Natural killer cell treated with Interleukin-12 subunit alpha and Interleukin-12 subunit beta and Interleukin-15 and Interleukin-18, amount 100 ng/mL, for 72 hours (primary cell): ENCODE results near the gene PGS1. TPM values are rescaled to one million over a fixed set of nuclear protein-coding genes. Genes with fewer than 3 reads are reported as not detected.
"Not testable (repeated sequence)": the region's sequence is repeated elsewhere in the genome, so short reads cannot be mapped to it uniquely, and the experiment has no call there.

Experiments
- ATAC-seq, 2 donors: fragments of 150-1000 bp; cut with Tn5 transposase in 1 of 2; sonication (Bioruptor Pico), chemical (Tn5 transposase) in 1 of 2; 2 replicates each; pipeline ENCODE4 v1.10.0; 2021
- DNase-seq: peaks from one replicate; pipeline ENCODE4 v3.0.0; 2022; ENCODE audit warnings: low spot score
- H3K27ac Mint-ChIP-seq, 2 donors: 1 replicate in 1 of 2; 2 replicates in 1 of 2; pipeline ENCODE4 v1.8.0; 2022; ENCODE audit warnings: mixed read lengths in 2 of 2, mild to moderate bottlenecking in 1 of 2, moderate library complexity in 1 of 2
- H3K27me3 Mint-ChIP-seq, 2 donors: 1 replicate in 1 of 2; 2 replicates in 1 of 2; pipeline ENCODE4 v1.8.0; 2022; ENCODE audit warnings: mixed read lengths in 2 of 2
- H3K36me3 Mint-ChIP-seq: one replicate; pipeline ENCODE4 v1.8.0; 2022; ENCODE audit warnings: mixed read lengths
- H3K4me1 Mint-ChIP-seq, 2 donors: 1 replicate in 1 of 2; 2 replicates in 1 of 2; pipeline ENCODE4 v1.8.0; 2022; ENCODE audit warnings: low read depth in 2 of 2, mixed read lengths in 2 of 2, mild to moderate bottlenecking in 1 of 2
- H3K4me3 Mint-ChIP-seq: one replicate; pipeline ENCODE4 v1.8.0; 2022; ENCODE audit warnings: mixed read lengths
- H3K9me3 Mint-ChIP-seq: 2 replicates; pipeline ENCODE4 v1.8.0; 2022; ENCODE audit warnings: mixed read lengths
- total RNA-seq, 2 donors: library from RNA; stranded (reverse); gene quantifications; one replicate each; pipeline ENCODE4 v1.2.3, GENCODE V29; 2022

Gene PGS1
- 100 to 1,000 TPM in 1 of 2 donors, 10 to 100 TPM in 1; 83.0 to 139 TPM for total RNA-seq

- H3K27ac Mint-ChIP-seq: peak within 1 kb of the TSS; percentile 96
- no peaks in the 10 kb centered on the region for H3K9me3 Mint-ChIP-seq
- H3K27me3 Mint-ChIP-seq: peaks cover 0 to 3% of the 10 kb centered on the region in 2 donors
- peak; percentile 72 to 84 for ATAC-seq
- peaks cover 19% of the 10 kb centered on the region for H3K36me3 Mint-ChIP-seq
- H3K4me1 Mint-ChIP-seq: peaks cover 53 to 58% of the 10 kb centered on the region in 2 donors
- peak within 1 kb of the TSS; percentile 87 for H3K4me3 Mint-ChIP-seq
- peak; percentile 91 for DNase-seq
Measured at GRCh38 chr17:78378225-78379130, at the start of gene PGS1. Gene PGS1, plus strand, starts transcription at chr17:78378649. Its CDS starts 17 bp downstream, at chr17:78378666.

DNA sequence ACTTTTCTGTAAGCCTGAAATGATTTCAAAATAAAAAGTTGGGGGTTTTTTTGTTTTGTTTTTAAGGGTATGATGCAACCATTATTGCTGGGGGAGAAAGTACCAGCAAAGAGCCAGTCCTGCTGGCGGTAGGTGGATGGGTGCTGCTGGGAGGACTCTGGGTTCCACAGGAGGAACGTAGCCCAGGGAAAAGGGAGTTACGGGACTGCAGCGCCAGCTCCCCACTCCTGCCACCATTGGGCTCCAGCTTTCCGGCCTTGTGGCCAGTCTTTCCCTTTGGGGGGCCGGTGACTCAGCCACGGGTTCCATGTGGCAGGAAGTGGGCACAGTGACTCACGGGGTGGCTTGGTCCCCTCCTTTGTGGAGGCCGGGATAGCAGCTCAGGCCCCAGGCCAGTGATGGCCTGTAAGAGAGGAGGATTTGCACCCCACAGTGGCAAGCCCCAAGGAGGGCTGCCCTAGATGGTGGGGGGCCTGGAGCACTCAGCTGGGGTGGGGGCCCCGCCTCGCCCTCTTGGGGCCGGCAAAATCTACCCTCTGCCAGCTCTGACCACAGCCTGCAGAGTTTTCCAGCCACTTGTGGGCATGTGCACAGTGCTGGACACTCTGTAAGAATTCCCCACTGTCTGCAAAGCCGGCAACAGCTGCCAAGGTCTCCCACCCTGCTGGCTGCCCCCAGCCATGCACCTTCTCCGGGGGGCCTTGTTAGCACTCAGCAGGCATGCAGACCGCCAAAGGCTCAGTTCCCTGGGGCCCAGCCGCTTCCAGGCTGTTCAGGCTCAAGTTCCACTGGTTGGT, 49.0 kb upstream of the PGS1 start:
- DNase-seq (peak; percentile 88), ATAC-seq (peak; percentile 93)
- no peaks in the 10 kb centered on the region for H3K36me3 Mint-ChIP-seq
- peak overlapping the region; percentile 66 to 94 for H3K27ac Mint-ChIP-seq
- H3K4me3 Mint-ChIP-seq: peak overlapping the region; percentile 66
- H3K9me3 Mint-ChIP-seq: no peaks in the 10 kb centered on the region
- peaks cover 28 to 31% of the 10 kb centered on the region in 2 donors for H3K4me1 Mint-ChIP-seq
- peaks cover 0 to 3% of the 10 kb centered on the region in 2 donors for H3K27me3 Mint-ChIP-seq

- Mint-ChIP-seq H3K9me3 (no peaks in the 10 kb centered on the region), H3K27ac (peak overlapping the region in 1 of 2 donors; percentile 70), H3K4me3 (no peak overlapping the region), H3K4me1 (peaks cover 25 to 30% of the 10 kb centered on the region in 2 donors), H3K36me3 (no peaks in the 10 kb centered on the region), H3K27me3 (peaks cover 0 to 2% of the 10 kb centered on the region in 2 donors)
- ATAC-seq: no peak
- no peak for DNase-seq
Measured at GRCh38 chr17:78330570-78331224, 47.8 kb upstream of the PGS1 start.

- H3K4me3 Mint-ChIP-seq, H3K9me3 Mint-ChIP-seq, DNase-seq, H3K27me3 Mint-ChIP-seq, ATAC-seq, H3K36me3 Mint-ChIP-seq: not testable (repeated sequence)
- Mint-ChIP-seq H3K27ac (peak overlapping the region in 1 of 2 donors; percentile 70), H3K4me1 (peaks cover 25 to 30% of the 10 kb centered on the region in 2 donors)
Measured at GRCh38 chr17:78331355-78331754, 47.1 kb upstream of the PGS1 start.

- Mint-ChIP-seq H3K9me3 (no peaks in the 10 kb centered on the region), H3K4me1 (peaks cover 25 to 37% of the 10 kb centered on the region in 2 donors), H3K4me3 (peak overlapping the region; percentile 52), H3K27ac (peak overlapping the region; percentile 55 to 78), H3K36me3 (no peaks in the 10 kb centered on the region), H3K27me3 (peaks cover 0 to 2% of the 10 kb centered on the region in 2 donors)
- ATAC-seq: no peak
- no peak for DNase-seq
Measured at GRCh38 chr17:78332991-78333390, 45.5 kb upstream of the PGS1 start.

- peak; percentile 31 for DNase-seq
- Mint-ChIP-seq H3K9me3 (no peaks in the 10 kb centered on the region), H3K4me1 (peaks cover 15 to 37% of the 10 kb centered on the region in 2 donors), H3K36me3 (no peaks in the 10 kb centered on the region), H3K4me3 (no peak overlapping the region), H3K27ac (peak overlapping the region in 1 of 2 donors; percentile 74), H3K27me3 (peaks cover 0 to 2% of the 10 kb centered on the region in 2 donors)
- no peak for ATAC-seq
Measured at GRCh38 chr17:78335209-78335608, 43.2 kb upstream of the PGS1 start.

DNA sequence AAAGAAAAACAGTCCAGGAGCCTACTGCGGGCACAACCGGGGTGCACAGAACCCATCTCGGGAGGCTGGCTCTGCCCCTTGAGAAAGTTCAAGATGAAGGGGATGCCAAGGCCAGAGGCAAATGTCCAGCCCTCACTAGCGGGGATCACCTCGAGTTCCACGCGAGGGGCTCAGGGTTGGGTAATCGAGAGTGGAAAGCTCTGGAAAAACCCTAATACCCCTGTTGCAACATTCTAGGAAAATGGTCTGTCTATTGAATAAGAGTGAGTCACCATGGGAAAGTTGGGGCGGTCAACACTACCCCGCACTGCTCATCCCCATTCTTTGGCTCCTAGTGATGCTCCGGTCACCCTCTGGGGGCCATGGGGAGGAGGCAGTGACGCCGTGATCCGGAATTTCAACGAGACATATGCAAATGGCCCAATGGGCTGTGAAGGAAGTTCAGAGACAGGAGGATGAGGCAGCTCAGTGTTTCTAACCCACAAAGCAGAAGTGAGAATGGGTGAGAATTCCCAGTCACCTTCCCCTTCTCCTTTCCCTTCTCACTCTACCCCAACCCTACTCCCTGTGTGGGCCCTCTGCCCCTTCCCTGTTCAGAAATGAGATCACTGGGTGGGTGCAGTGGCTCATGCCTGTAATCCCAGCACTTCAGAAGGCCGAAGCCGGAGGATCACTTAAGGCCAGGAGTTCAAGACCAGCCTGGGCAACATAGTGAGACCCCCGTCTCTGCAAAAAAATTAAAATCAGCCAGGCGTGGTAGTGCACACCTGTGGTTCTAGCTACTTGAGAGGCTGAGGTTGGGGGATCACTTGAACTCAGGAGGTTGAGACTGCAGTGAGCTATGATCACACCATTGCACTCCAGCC, 41.0 kb upstream of the PGS1 start:
- Mint-ChIP-seq H3K27ac (peak overlapping the region in 1 of 2 donors; percentile 81), H3K4me3 (peak overlapping the region; percentile 25), H3K9me3 (no peaks in the 10 kb centered on the region), H3K36me3 (no peaks in the 10 kb centered on the region), H3K4me1 (peaks cover 19 to 34% of the 10 kb centered on the region in 2 donors), H3K27me3 (peaks cover 0 to 2% of the 10 kb centered on the region in 2 donors)
- ATAC-seq: peak in 1 of 2 donors; percentile 62
- DNase-seq: peak; percentile 62

GRCh38 chr17:78338486-78339259, 39.8 kb upstream of the PGS1 start:
- H3K36me3 Mint-ChIP-seq: no peaks in the 10 kb centered on the region
- H3K4me3 Mint-ChIP-seq: no peak overlapping the region
- H3K9me3 Mint-ChIP-seq: no peaks in the 10 kb centered on the region
- ATAC-seq (no peak), DNase-seq (peak; percentile 10)
- peaks cover 16 to 38% of the 10 kb centered on the region in 2 donors for H3K4me1 Mint-ChIP-seq
- H3K27me3 Mint-ChIP-seq: peaks cover 0 to 2% of the 10 kb centered on the region in 2 donors
- peak overlapping the region in 1 of 2 donors; percentile 69 for H3K27ac Mint-ChIP-seq

DNA sequence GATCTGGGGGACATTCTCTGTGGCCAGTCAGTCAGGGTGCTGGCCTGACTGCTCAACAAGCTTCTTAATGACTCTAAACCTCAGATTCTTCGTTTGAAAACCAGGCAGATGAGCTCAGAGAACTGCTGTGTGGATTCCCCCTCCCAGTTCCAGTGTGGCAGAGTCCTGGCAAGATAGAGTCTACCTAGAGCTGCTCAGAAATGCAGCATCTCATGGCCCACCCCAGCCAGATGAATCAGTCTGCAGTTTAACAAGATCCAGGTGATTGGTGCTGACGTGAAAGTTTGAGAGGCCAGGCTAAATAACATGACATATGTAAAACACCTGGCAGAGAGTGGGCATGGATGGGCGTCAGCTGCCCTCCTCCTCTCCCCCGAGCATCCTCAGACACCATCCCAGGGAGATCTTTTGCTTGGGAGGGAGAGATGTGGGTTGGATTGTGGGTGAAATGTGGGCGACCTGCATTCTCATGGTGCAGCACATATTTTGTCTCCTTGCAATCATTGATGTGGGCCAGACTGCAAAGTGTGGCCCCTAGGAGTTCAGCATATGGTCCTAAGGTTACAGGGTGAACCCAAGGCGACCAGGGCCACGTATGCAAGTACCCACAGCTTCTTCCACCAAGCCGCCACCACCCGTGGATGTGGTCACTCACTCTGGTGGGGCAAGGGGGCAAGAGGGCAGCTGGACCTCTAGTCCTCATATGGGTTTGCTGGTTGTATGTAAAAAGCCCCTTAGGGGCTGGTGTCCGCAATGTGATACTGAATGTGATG, 38.1 kb upstream of the PGS1 start:
- no peak for ATAC-seq
- Mint-ChIP-seq H3K4me1 (peaks cover 26 to 44% of the 10 kb centered on the region in 2 donors), H3K4me3 (peak overlapping the region; percentile 66), H3K36me3 (no peaks in the 10 kb centered on the region), H3K27ac (peak overlapping the region in 1 of 2 donors; percentile 64), H3K9me3 (no peaks in the 10 kb centered on the region), H3K27me3 (no peaks in the 10 kb centered on the region)
- peak; percentile 1 for DNase-seq

DNA sequence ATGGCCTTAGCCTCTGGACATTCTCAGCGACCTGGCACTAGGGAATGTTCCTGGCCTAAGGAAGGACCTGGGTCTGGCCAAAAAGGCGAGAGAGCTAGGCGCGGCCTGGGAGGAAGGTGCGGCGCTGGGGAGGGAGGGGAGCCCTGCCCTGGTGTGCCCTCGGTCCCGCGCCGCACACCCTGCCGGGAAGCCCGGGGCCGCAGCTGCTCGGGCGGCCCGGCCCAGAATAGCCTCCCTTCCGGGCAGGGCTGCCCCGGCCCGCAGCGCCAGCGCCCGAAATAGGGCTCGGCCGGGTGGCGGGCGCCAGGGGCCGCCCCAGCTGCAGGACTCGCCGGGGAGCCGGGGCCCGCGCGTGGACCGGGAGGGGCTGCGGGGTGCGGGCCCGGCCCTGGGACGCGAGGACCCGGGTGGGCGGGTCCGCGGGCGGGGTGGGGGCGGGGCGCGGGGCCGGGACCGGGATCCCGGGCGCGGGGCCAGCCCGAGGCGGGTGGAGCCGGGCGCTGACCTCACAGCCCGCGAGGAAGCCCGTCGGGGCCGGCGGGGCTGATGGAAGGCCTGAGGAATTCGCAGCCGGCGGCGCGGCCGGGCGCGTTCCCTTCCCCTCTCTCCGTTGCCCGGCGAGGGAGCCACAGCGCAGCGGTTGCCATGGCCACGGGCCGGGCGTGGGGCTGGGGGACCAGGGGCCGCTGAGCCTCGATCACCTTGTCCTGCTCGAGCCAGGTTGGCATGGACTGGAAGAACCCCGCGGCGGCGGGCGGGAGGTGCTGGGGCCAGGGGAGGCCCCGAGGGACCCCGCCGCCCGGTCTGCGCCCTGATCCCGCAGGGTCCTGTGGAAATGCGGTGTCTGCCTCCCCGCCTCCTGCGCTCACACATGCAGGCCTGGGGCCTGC, 36.6 kb upstream of the PGS1 start:
- Mint-ChIP-seq H3K36me3 (no peaks in the 10 kb centered on the region), H3K27ac (peak overlapping the region in 1 of 2 donors; percentile 64), H3K4me3 (peak overlapping the region; percentile 34), H3K9me3 (no peaks in the 10 kb centered on the region), H3K27me3 (no peaks in the 10 kb centered on the region), H3K4me1 (peaks cover 27 to 48% of the 10 kb centered on the region in 2 donors)
- peak; percentile 71 to 82 for ATAC-seq
- peak; percentile 69 for DNase-seq
